ENCODE measurements around the gene BOLA1. TPM values are rescaled to one million over a fixed set of nuclear protein-coding genes. Genes with fewer than 3 reads are reported as not detected.

The BOLA1 gene
- total and polyA plus RNA-seq, 2 donors (not counting 3 experiments of a cell fraction or from before 2014, with no cell fraction given), result 10.8 to 12.2 TPM

GRCh38 chr1:149916898-149917252 is 17.5 kb downstream of the BOLA1 start:
- DNase-seq (ENCODE audit: low read depth, low spot score) (no peak), FAIRE-seq (no peak)
- no peak overlapping the region for H3K4me2 ChIP-seq (ENCODE audit: insufficient read depth, low read length)
- no TSS peak for BruUV-seq (replicated peaks)
- no peak overlapping the region for H2AFZ ChIP-seq (ENCODE audit: low read depth, low read length)
- H3K4me1 ChIP-seq (ENCODE audit: control insufficient read depth, extremely low read depth, insufficient read depth, low read length), result peaks cover 3% of the 10 kb centered on the region
- intact Hi-C loops (cut with micrococcal nuclease), result no loop called here
- peaks cover 17 to 25% of the 10 kb centered on the region in 2 experiments for H3K27me3 ChIP-seq (ENCODE audit: control insufficient read depth in 2 of 2, insufficient read depth in 2 of 2, low read length in 2 of 2)
- H3K9me1 ChIP-seq (replicated peaks; ENCODE audit: control insufficient read depth, extremely low read depth, insufficient read depth, low read length), result no peaks in the 10 kb centered on the region
- H3K36me3 ChIP-seq (ENCODE audit: control insufficient read depth in 2 of 2, extremely low read depth in 1 of 2, insufficient read depth in 2 of 2, low read length in 2 of 2), result no peaks in the 10 kb centered on the region
- TF ChIP-seq JUN (IDR thresholded peaks at IDR 0.05; ENCODE audit: borderline replicate concordance, insufficient read depth, insufficient read length, low read depth), result no peak
- CTCF ChIA-PET, result no interaction called here
- H3K9ac ChIP-seq (replicated peaks; ENCODE audit: extremely low read depth, insufficient read depth, low read length), result no peak overlapping the region
- dilution Hi-C loops (cut with MboI; ENCODE audit: extremely low pct_ligation_motif_present, low sequenced_read_pairs), result no loop called here
- no peak overlapping the region for H3K4me3 ChIP-seq (replicated peaks in 1 of 3; ENCODE audit: insufficient read depth in 1 of 3, low read depth in 1 of 3, low read length in 3 of 3)
- no peaks in the 10 kb centered on the region for H4K20me1 ChIP-seq (replicated peaks; ENCODE audit: control insufficient read depth, extremely low read depth, insufficient read depth, low read length)
- POLR2A ChIA-PET, result no interaction called here
- H3K27ac ChIP-seq (ENCODE audit: insufficient read depth, low read depth, low read length), result no peak overlapping the region
- no peaks in the 10 kb centered on the region for H3K79me2 ChIP-seq (ENCODE audit: control insufficient read depth, insufficient read depth, low read length)
- H3K9me3 ChIP-seq (replicated peaks; ENCODE audit: control insufficient read depth, insufficient read depth, low read length), result no peaks in the 10 kb centered on the region

GRCh38 chr1:149917571-149918144 is 18.3 kb downstream of the BOLA1 start, which contains the start of gene SV2A:
TSS of gene SV2A (minus strand) at chr1:149917844. CDS start at chr1:149913840, 4,004 bp downstream.
- Histone ChIP-seq H3K9me3 (replicated peaks; ENCODE audit: control insufficient read depth, insufficient read depth, low read length) (no peaks in the 10 kb centered on the region), H3K9me1 (replicated peaks; ENCODE audit: control insufficient read depth, extremely low read depth, insufficient read depth, low read length) (no peaks in the 10 kb centered on the region), H3K27me3 (ENCODE audit: control insufficient read depth in 2 of 2, insufficient read depth in 2 of 2, low read length in 2 of 2) (peaks cover 17 to 25% of the 10 kb centered on the region in 2 experiments), H3K27ac (ENCODE audit: insufficient read depth, low read depth, low read length) (no peak within 1 kb of the TSS), H3K36me3 (ENCODE audit: control insufficient read depth in 2 of 2, extremely low read depth in 1 of 2, insufficient read depth in 2 of 2, low read length in 2 of 2) (peaks cover 0 to 3% of the 10 kb centered on the region in 2 experiments), H3K9ac (replicated peaks; ENCODE audit: extremely low read depth, insufficient read depth, low read length) (no peak within 1 kb of the TSS), H2AFZ (ENCODE audit: low read depth, low read length) (peak within 1 kb of the TSS; percentile 64), H3K4me3 (replicated peaks in 1 of 3; ENCODE audit: insufficient read depth in 1 of 3, low read depth in 1 of 3, low read length in 3 of 3) (peak within 1 kb of the TSS in 2 of 3 experiments; percentile 27 to 45), H3K4me2 (ENCODE audit: insufficient read depth, low read length) (peak within 1 kb of the TSS; percentile 36), H3K79me2 (ENCODE audit: control insufficient read depth, insufficient read depth, low read length) (no peaks in the 10 kb centered on the region), H3K4me1 (ENCODE audit: control insufficient read depth, extremely low read depth, insufficient read depth, low read length) (peaks cover 3% of the 10 kb centered on the region), H4K20me1 (replicated peaks; ENCODE audit: control insufficient read depth, extremely low read depth, insufficient read depth, low read length) (no peaks in the 10 kb centered on the region)
- CTCF ChIA-PET, result no interaction called here
- no peak for TF ChIP-seq FOS (IDR thresholded peaks at IDR 0.05; ENCODE audit: borderline replicate concordance, insufficient read depth, low read length)
- TF ChIP-seq JUN (IDR thresholded peaks at IDR 0.05; ENCODE audit: borderline replicate concordance, insufficient read depth, insufficient read length, low read depth), result no peak
- no peak for TF ChIP-seq MAX (IDR thresholded peaks at IDR 0.05; ENCODE audit: insufficient read depth, insufficient read length)
- no peak for TF ChIP-seq POLR2A (IDR thresholded peaks at IDR 0.05; ENCODE audit: low read depth, low read length)
- TF ChIP-seq MYC (IDR thresholded peaks at IDR 0.05; ENCODE audit: low read depth, low read length), result no peak
- TF ChIP-seq POLR2AphosphoS5 (IDR thresholded peaks at IDR 0.05; ENCODE audit: insufficient read depth, low read depth, low read length), result no peak
- TF ChIP-seq CTCF (IDR thresholded peaks at IDR 0.05; ENCODE audit: extremely low read depth in 1 of 2, insufficient read depth in 1 of 2, low read depth in 1 of 2, low read length in 2 of 2), result no peak
- TF ChIP-seq GATA2 (IDR thresholded peaks at IDR 0.05; ENCODE audit: insufficient read depth, insufficient read length, low read depth, low read length), result no peak
- TF ChIP-seq EZH2 (IDR thresholded peaks at IDR 0.05; ENCODE audit: borderline replicate concordance, low read depth, low read length, severe bottlenecking), result no peak
- no TSS peak for BruUV-seq (replicated peaks)
- intact Hi-C loops (cut with micrococcal nuclease) (loop anchor here (1.0 kb wide), 1 partner anchor 10 kb away; the partner anchor contains the start of gene SF3B4), dilution Hi-C loops (cut with MboI; ENCODE audit: extremely low pct_ligation_motif_present, low sequenced_read_pairs) (no loop called here)
- no peak for DNase-seq (ENCODE audit: low read depth, low spot score)
- POLR2A ChIA-PET, result no interaction called here
- FAIRE-seq, result no peak

Data from endothelial cell of umbilical vein (primary cell).